GM06990 (cell line): ENCODE measurements around the gene CDK2.
A peak's percentile ranks its signal among the peaks of the same experiment; 100 is the strongest.

Experiments
- DNase-seq: peaks from one replicate; pipeline ENCODE4 v3.0.0-alpha.2; 2011; ENCODE audit not compliant: insufficient read length; ENCODE audit errors: extremely low read depth
- H3K27me3 ChIP-seq: replicated peaks from 2 replicates; pipeline ENCODE4 v1.6.0; 2011; ENCODE audit warnings: low read length; ENCODE audit not compliant: control insufficient read depth, insufficient read depth
- H3K36me3 ChIP-seq: 2 replicates; pipeline ENCODE4 v1.5.1; 2011; ENCODE audit warnings: low read length; ENCODE audit not compliant: control insufficient read depth, insufficient read depth
- H3K4me3 ChIP-seq: replicated peaks from 2 replicates; pipeline ENCODE4 v1.5.1; 2011; ENCODE audit warnings: low read depth, mild to moderate bottlenecking, control low read depth, low read length
- CTCF ChIP-seq: IDR thresholded peaks from 2 replicates; pipeline ENCODE4 v1.5.1; 2011; ENCODE audit warnings: low read length, control low read depth, mild to moderate bottlenecking, inconsistent platforms; ENCODE audit not compliant: insufficient read depth, poor library complexity, severe bottlenecking

The CDK2 gene

GRCh38 chr12:55926738-55927587 lies 39.7 kb upstream of the CDK2 start:
- no peaks in the 10 kb centered on the region for H3K27me3 ChIP-seq
- DNase-seq: peak; percentile 98
- peak; percentile 86 for TF ChIP-seq CTCF
- H3K4me3 ChIP-seq: peak overlapping the region; percentile 74
- H3K36me3 ChIP-seq: peaks cover under 1% of the 10 kb centered on the region; the same call in 1 of the 2 replicates

- Histone ChIP-seq H3K27me3 (no peaks in the 10 kb centered on the region), H3K4me3 (peak within 1 kb of the TSS; percentile 74), H3K36me3 (no peaks in the 10 kb centered on the region; the same call in 1 of the 2 replicates)
- no peak for TF ChIP-seq CTCF
- peak; percentile 85 for DNase-seq
These were observed 38.8 kb upstream of the CDK2 start, which contains the start of gene PYM1 for GRCh38 chr12:55927588-55928502. TSS of gene PYM1 (minus strand) at chr12:55927894. CDS start at chr12:55927761, 133 bp downstream.

- DNase-seq: peak; percentile 89
- Histone ChIP-seq H3K4me3 (peak overlapping the region; percentile 74), H3K27me3 (no peaks in the 10 kb centered on the region)
These were observed 37.3 kb upstream of the CDK2 start for GRCh38 chr12:55929306-55929791.

GRCh38 chr12:55930771-55931316 lies 35.8 kb upstream of the CDK2 start, which contains the start of gene DGKA:
TSS of gene DGKA (plus strand) at chr12:55931162. CDS start at chr12:55936504, 5,342 bp downstream.
- DNase-seq: peak; percentile 53
- peak; percentile 75 for TF ChIP-seq CTCF
- Histone ChIP-seq H3K27me3 (no peaks in the 10 kb centered on the region), H3K4me3 (peak within 1 kb of the TSS; percentile 92), H3K36me3 (no peaks in the 10 kb centered on the region; the same call in 1 of the 2 replicates)

More at GRCh38 chr12:55929306-55929791, 37.3 kb upstream of the CDK2 start:
- no peak for TF ChIP-seq CTCF
- H3K36me3 ChIP-seq: no peaks in the 10 kb centered on the region

GRCh38 chr12:55931317-55931779 lies 35.3 kb upstream of the CDK2 start:
- DNase-seq: no peak
- no peak for TF ChIP-seq CTCF
- H3K36me3 ChIP-seq: peaks cover 2% of the 10 kb centered on the region
- H3K4me3 ChIP-seq: peak overlapping the region; percentile 92
- H3K27me3 ChIP-seq: no peaks in the 10 kb centered on the region
